Placental pericyte (primary cell): ENCODE measurements around the gene ATG4D. TPM values are rescaled to one million over a fixed set of nuclear protein-coding genes. Genes with fewer than 3 reads are reported as not detected.

ENCODE experiments used
- small RNA-seq: library from RNA; depleted of rRNA; stranded (forward); fragments of <200 nt; gene quantifications from one replicate; pipeline ENCODE3, GENCODE V24; 2012; ENCODE audit warnings: low replicate concordance
- total RNA-seq: library from RNA; depleted of rRNA; stranded (reverse); fragments of >200 nt; gene quantifications from 2 replicates; pipeline ENCODE4 v1.2.3, GENCODE V29; 2012

Gene ATG4D
- 29.8 and 31.7 TPM in 2 replicates for total RNA-seq

GRCh38 chr19:10543420-10544241, at the start of gene ATG4D:
Gene ATG4D, plus strand, starts transcription at chr19:10543904. Its CDS starts 187 bp downstream, at chr19:10544091.

GRCh38 chr19:10503002-10503789, 40.5 kb upstream of the ATG4D start, which contains the start of gene KEAP1:
Gene KEAP1, minus strand, starts transcription at chr19:10503356. Its CDS starts 3,323 bp downstream, at chr19:10500033.

DNA sequence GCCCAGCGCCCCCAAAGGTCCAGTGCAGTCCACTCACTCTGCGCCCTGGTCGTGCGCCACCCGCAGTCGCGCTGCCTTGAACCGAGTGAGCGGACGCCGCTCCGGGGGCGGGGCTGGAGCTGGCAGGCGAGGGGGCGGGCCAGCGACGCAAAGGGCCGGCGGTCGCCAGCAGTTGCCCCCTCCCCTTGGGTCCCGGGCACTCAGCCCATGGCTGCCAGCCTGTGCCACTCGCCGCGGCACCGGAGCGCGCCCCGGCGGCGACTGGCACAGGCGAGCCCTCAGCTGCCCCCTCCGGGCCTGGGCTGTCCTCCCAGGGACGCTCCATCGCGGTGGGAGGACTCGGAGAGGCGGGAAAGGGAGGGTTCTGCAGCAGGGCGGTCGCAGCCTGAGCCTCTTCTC, 26.3 kb upstream of the ATG4D start, which contains the start of gene S1PR5:
S1PR5 (minus strand) TSS at position 87 of the 399 bp plus-strand sequence. CDS start 2,436 bp downstream, outside the sequence.

GRCh38 chr19:10565567-10566407, 22.1 kb downstream of the ATG4D start, which contains the start of gene KRI1:
Gene KRI1, minus strand, starts transcription at chr19:10566010. Its CDS starts 11 bp downstream, at chr19:10565999.

GRCh38 chr19:10568826-10569651, 25.3 kb downstream of the ATG4D start, which contains the start of gene CDKN2D:
Gene CDKN2D, minus strand, starts transcription at chr19:10568979. Its CDS starts 326 bp downstream, at chr19:10568653.

DNA sequence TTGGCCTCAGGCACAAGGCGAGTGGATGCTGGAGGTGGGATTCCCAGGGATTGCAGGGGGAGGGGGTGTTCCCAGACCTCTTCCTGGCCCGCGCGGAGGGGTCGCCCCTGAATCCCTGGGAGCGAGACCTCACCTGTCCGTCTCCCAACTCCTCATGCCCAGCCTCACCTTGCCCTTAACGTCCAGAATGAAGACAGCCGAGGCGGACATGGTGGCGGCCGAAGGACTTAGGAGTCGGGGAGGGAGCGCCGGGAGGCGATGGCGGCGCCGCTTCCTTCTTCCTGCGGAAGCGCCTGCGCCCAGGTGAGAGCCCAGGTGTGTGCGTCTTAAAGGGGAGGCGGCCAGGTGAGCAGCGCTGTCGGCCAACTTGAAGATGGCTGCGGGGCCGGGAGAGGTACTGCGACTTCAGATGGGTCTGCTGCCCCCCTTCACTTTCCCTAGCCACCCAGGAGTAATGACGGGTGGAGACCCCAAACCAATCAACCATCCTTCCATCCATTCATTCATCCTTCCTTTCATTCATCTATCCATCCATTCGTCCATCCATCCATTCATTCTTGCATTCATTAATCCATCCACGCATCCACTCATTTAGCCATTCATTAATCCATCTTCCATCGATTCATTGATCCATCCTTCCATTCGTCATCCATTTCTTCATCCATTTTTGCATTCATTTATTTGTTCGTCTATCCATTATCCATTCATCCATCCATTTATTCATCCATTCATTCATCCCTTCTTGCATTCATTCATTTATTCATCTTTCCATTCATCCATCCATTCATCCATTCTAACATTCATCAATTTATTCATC, 43.5 kb downstream of the ATG4D start, which contains the start of gene AP1M2:
AP1M2 (minus strand) TSS at position 291 of the 817 bp plus-strand sequence; CDS start at position 210, 81 bp downstream.

Small RNAs within 50 kb of the gene (small RNA-seq; reads per million reads assigned to genes)
- gene MIR1238 (not detected), gene RNU7-140P (not detected)

Other genes starting within 250 kb of the ATG4D start
- 0.44 and 0.72 TPM in 2 replicates for gene ZGLP1, start 234.1 kb upstream of the ATG4D start, total RNA-seq
- gene FDX2, start 227.9 kb upstream of the ATG4D start, total RNA-seq, result 19.5 and 36.1 TPM in 2 replicates
- gene RAVER1, start 210.4 kb upstream of the ATG4D start, total RNA-seq, result 11.2 and 25.3 TPM in 2 replicates
- 2.8 and 11.3 TPM in 2 replicates for gene ICAM3, start 204.3 kb upstream of the ATG4D start, total RNA-seq
- gene TYK2, start 163.3 kb upstream of the ATG4D start, total RNA-seq, result 56.2 and 108 TPM in 2 replicates
- gene CDC37, start 140.4 kb upstream of the ATG4D start, total RNA-seq, result 208 and 224 TPM in 2 replicates
- 5.5 and 8.0 TPM in 2 replicates for gene PDE4A, start 123.4 kb upstream of the ATG4D start, total RNA-seq
- 60.6 and 79.3 TPM in 2 replicates for gene KEAP1, start 40.5 kb upstream of the ATG4D start, total RNA-seq
- 2.0 and 10.5 TPM in 2 replicates for gene S1PR5, start 26.5 kb upstream of the ATG4D start, total RNA-seq
- 6.8 and 10.3 TPM in 2 replicates for gene KRI1, start 22.1 kb downstream of the ATG4D start, total RNA-seq
- 3.1 and 12.6 TPM in 2 replicates for gene CDKN2D, start 25.1 kb downstream of the ATG4D start, total RNA-seq
- 0.22 and 1.0 TPM in 2 replicates for gene AP1M2, start 43.4 kb downstream of the ATG4D start, total RNA-seq
- gene SLC44A2, start 81.6 kb downstream of the ATG4D start, total RNA-seq, result 54.3 and 97.6 TPM in 2 replicates
- 95.6 and 192 TPM in 2 replicates for gene ILF3, start 110.4 kb downstream of the ATG4D start, total RNA-seq
- gene QTRT1, start 157.5 kb downstream of the ATG4D start, total RNA-seq, result 26.9 and 30.1 TPM in 2 replicates
- gene DNM2, start 174.2 kb downstream of the ATG4D start, total RNA-seq, result 137 and 157 TPM in 2 replicates